IMR-90 (cell line): ENCODE data around the gene SIRT7. TPM values are rescaled to one million over a fixed set of nuclear protein-coding genes. Genes with fewer than 3 reads are reported as not detected.

ENCODE experiments used
- ATAC-seq: fragments of 200-7000 bp; cut with Tn5 transposase; 2 replicates; pipeline ENCODE4 v1.9.1; 2020; ENCODE audit warnings: low read depth, mild to moderate bottlenecking, moderate library complexity
- BruUV-seq: library from RNA; stranded (reverse); fragments of 400-500 nt; replicated peaks from 2 replicates; lab custom pipeline; 2021; lab: Mats Ljungman, UMichigan
- CTCF ChIA-PET: fragments of 300-600 bp; formaldehyde crosslinking; extraction: SDS; loops from one replicate; lab custom pipeline; 2021; ENCODE audit warnings: antibody characterized with exemption; lab: Yijun Ruan, JAX
- POLR2A ChIA-PET: fragments of 300-600 bp; sonication (Branson Sonifier 250); formaldehyde crosslinking; loops from one replicate; lab custom pipeline; 2022; ENCODE audit warnings: antibody characterized with exemption; ENCODE audit not compliant: unreplicated experiment; lab: Charles Lee
- DNase-seq: peaks from one replicate; pipeline ENCODE4 v3.0.0; 2013
- H2AFZ ChIP-seq: replicated peaks from 2 replicates; pipeline ENCODE3; 2013; ENCODE audit warnings: low read length, mild to moderate bottlenecking; ENCODE audit not compliant: poor library complexity
- H2AK5ac ChIP-seq: 2 replicates; pipeline ENCODE4 v1.6.1; 2013; ENCODE audit warnings: low read depth, low read length, inconsistent platforms
- H2AK9ac ChIP-seq: replicated peaks from 2 replicates; pipeline ENCODE3; 2013; ENCODE audit warnings: mild to moderate bottlenecking, low read depth, low read length, moderate library complexity; ENCODE audit not compliant: poor library complexity
- H2BK120ac ChIP-seq: 2 replicates; pipeline ENCODE4 v1.6.1; 2013; ENCODE audit warnings: low read depth, low read length, inconsistent platforms
- H2BK15ac ChIP-seq: 3 replicates; pipeline ENCODE4 v1.6.1; 2013; ENCODE audit warnings: low read depth, low read length, inconsistent platforms
- H2BK20ac ChIP-seq: 2 replicates; pipeline ENCODE4 v1.6.1; 2013; ENCODE audit warnings: low read depth, mild to moderate bottlenecking, inconsistent platforms, low read length, moderate library complexity
- H2BK5ac ChIP-seq: 2 replicates; pipeline ENCODE4 v1.6.1; 2013; ENCODE audit warnings: mild to moderate bottlenecking, low read depth, low read length, inconsistent platforms; ENCODE audit not compliant: poor library complexity, severe bottlenecking
- H3K14ac ChIP-seq: replicated peaks from 2 replicates; pipeline ENCODE4 v1.6.1; 2013; ENCODE audit warnings: low read depth, low read length, inconsistent platforms
- H3K18ac ChIP-seq: 2 replicates; pipeline ENCODE4 v1.6.1; 2013; ENCODE audit warnings: low read depth, low read length, control low read depth
- H3K23ac ChIP-seq: 2 replicates; pipeline ENCODE4 v1.6.1; 2013; ENCODE audit warnings: low read depth, low read length, inconsistent platforms
- H3K27ac ChIP-seq: 2 replicates; pipeline ENCODE4 v1.5.1; 2013; ENCODE audit warnings: mild to moderate bottlenecking, control low read depth, low read length; ENCODE audit not compliant: insufficient read depth
- H3K27me3 ChIP-seq: 2 replicates; pipeline ENCODE4 v1.6.1; 2013; ENCODE audit warnings: low read length; ENCODE audit not compliant: control insufficient read depth, insufficient read depth
- H3K36me3 ChIP-seq: 2 replicates; pipeline ENCODE4 v1.6.1; 2013; ENCODE audit warnings: low read length, mixed read lengths; ENCODE audit not compliant: control insufficient read depth, insufficient read depth
- H3K4ac ChIP-seq: 2 replicates; pipeline ENCODE4 v1.6.1; 2013; ENCODE audit warnings: low read depth, low read length, inconsistent platforms
- H3K4me1 ChIP-seq: 2 replicates; pipeline ENCODE4 v1.6.1; 2013; ENCODE audit warnings: low read length, mixed read lengths; ENCODE audit not compliant: control insufficient read depth, insufficient read depth
- H3K4me2 ChIP-seq: 2 replicates; pipeline ENCODE4 v1.6.1; 2013; ENCODE audit warnings: low read depth, mild to moderate bottlenecking, control low read depth, low read length, moderate library complexity
- H3K4me3 ChIP-seq: 2 replicates; pipeline ENCODE4 v1.5.1; 2013; ENCODE audit warnings: low read depth, mild to moderate bottlenecking, control low read depth, low read length, moderate library complexity; ENCODE audit not compliant: insufficient read depth
- H3K56ac ChIP-seq: 2 replicates; pipeline ENCODE4 v1.6.1; 2013; ENCODE audit warnings: low read length, inconsistent platforms; ENCODE audit not compliant: insufficient read depth; ENCODE audit errors: extremely low read depth
- H3K79me1 ChIP-seq, 2 experiments: 2 replicates each; pipeline ENCODE4 v1.6.1; 2013; ENCODE audit warnings: low read length in 2 of 2, inconsistent platforms in 1 of 2, low read depth in 1 of 2
- H3K9ac ChIP-seq: 2 replicates; pipeline ENCODE4 v1.6.1; 2013; ENCODE audit warnings: low read depth, low read length, control low read depth
- H3K9me1 ChIP-seq: 2 replicates; pipeline ENCODE4 v1.6.1; 2013; ENCODE audit warnings: low read length, inconsistent platforms; ENCODE audit not compliant: insufficient read depth
- H3K9me3 ChIP-seq: 2 replicates; pipeline ENCODE4 v1.6.1; 2013; ENCODE audit warnings: low read length; ENCODE audit not compliant: control insufficient read depth, insufficient read depth
- H4K20me1 ChIP-seq: 2 replicates; pipeline ENCODE4 v1.6.1; 2013; ENCODE audit warnings: low read length, inconsistent platforms; ENCODE audit not compliant: insufficient read depth
- H4K5ac ChIP-seq: 2 replicates; pipeline ENCODE4 v1.6.1; 2013; ENCODE audit warnings: mild to moderate bottlenecking, low read depth, low read length, control low read depth
- H4K8ac ChIP-seq, 2 experiments: 2 replicates each; pipeline ENCODE4 v1.6.1; 2013; ENCODE audit warnings: low read depth in 2 of 2, low read length in 2 of 2, control low read depth in 1 of 2, inconsistent platforms in 1 of 2
- H4K91ac ChIP-seq: 2 replicates; pipeline ENCODE4 v1.6.1; 2013; ENCODE audit warnings: low read depth, low read length, inconsistent platforms; ENCODE audit not compliant: insufficient read depth
- BHLHE40 ChIP-seq: fragments of 150-350 bp; IDR thresholded peaks from 2 replicates; pipeline ENCODE4 v1.6.1; 2016; ENCODE audit warnings: mild to moderate bottlenecking, low read depth, low read length
- WGBS, 2 experiments: methylation state at CpG; one replicate each; pipeline versions ENCODE4 v1.1.5 to v1.1.7; 2013; ENCODE audit warnings: missing lambda C conversion rate in 2 of 2; ENCODE audit not compliant: insufficient read length in 1 of 2; ENCODE audit errors: extremely low coverage in 2 of 2; 5-methylcytosine and 5-hydroxymethylcytosine counted together
- dilution Hi-C: fragments of 300-500 bp; cut with HindIII; formaldehyde crosslinking; loops from one replicate; pipeline ENCODE4 v1.14.3; 2018; ENCODE audit warnings: low sequenced_read_pairs; ENCODE audit not compliant: unreplicated experiment
- in situ Hi-C: fragments of 300-500 bp; cut with MboI; formaldehyde crosslinking; loops from 3 replicates; pipeline ENCODE4 v1.14.3; 2019; ENCODE audit warnings: low sequenced_read_pairs, inconsistent platforms, mixed read lengths
- intact Hi-C: fragments of 100-400 bp; cut with micrococcal nuclease; formaldehyde crosslinking; loops from 2 replicates; pipeline ENCODE4 v1.10.0; 2022
- polyA plus RNA-seq, 3 experiments: library from polyadenylated mRNA; depleted of rRNA; stranded (reverse); fragments of >200 nt; gene quantifications; 2 replicates each; pipeline ENCODE4 v1.2.3, GENCODE V29; 2012; ENCODE audit warnings: low replicate concordance in 1 of 3
- total RNA-seq: library from RNA; depleted of rRNA; stranded (reverse); fragments of >200 nt; gene quantifications from 2 replicates; pipeline ENCODE4 v1.2.3, GENCODE V29; 2012
- TF ChIP-seq, protein P1 (sequence below): fragments of 150-350 bp; IDR thresholded peaks from 2 replicates; pipeline ENCODE4 v1.6.1; 2017; ENCODE audit warnings: mild to moderate bottlenecking, antibody characterized with exemption, low read length, low read depth

Gene SIRT7
- total and polyA plus RNA-seq, 2 of the 4 experiments (the other 2 are of a cell fraction), result 14.5 to 19.8 TPM

DNA sequence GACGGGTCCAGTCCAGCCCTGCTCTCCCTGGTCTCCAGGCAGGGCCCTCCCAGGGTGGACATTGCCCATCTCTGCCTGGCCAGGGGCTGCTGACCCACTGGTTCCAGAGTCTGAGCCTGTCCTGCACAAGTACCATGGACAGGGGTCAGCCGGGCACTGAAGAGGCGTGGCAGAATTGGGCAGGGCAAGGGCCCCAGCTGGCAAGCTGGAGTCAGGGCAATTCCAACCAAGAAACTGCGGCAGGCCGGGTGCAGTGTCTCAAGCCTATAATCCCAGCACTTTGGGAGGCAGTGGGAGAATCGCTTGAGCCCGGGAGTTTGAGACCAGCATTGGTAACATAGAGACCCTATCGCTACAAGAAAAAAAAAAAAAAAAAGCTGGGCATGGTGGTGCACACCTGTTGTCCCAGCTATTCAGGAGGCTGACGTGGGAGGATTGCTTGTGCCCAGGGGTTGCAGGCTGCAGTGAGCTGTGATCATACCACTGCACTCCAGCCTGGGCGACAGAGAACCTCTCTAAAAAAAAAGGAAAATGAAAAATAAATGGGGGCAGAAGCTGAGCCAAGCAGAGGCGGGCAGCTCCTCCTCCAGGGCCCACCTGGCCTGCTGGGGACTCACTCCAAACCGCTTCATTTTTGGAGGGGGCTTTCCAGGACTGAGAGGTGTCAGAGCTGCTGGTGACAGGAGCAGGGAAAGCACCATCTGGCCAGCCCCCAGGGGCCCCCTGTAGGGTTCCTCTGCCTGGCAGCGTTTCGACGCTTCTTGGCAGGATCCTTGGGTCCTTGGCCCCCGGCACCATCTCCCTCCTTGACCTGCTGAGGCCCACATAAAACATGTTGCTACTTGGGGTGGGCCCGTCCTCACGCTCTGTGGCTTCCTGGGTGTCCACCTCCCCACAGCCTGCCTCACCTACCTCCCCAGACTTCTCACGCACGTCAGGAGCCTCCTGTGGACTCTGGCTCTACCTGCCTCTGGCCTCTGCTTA is 12.5 kb upstream of the SIRT7 start:
- WGBS, 2 experiments, result 65% methylated on average over 9 of the region's 20 CpGs; no CpG with 5 or more reads in 1 of the 2 experiments
- Histone ChIP-seq H4K91ac (no peak overlapping the region), H3K4ac (no peak overlapping the region), H3K4me3 (no peak overlapping the region), H3K18ac (no peak overlapping the region), H4K5ac (no peak overlapping the region), H3K27me3 (no peaks in the 10 kb centered on the region), H3K9ac (no peak overlapping the region), H4K8ac (no peak overlapping the region), H3K79me1 (peaks cover 13 to 41% of the 10 kb centered on the region in 2 experiments; a peak in 3 of 4 replicates), H3K9me3 (no peaks in the 10 kb centered on the region), H2BK120ac (no peak overlapping the region), H3K4me1 (peaks cover 11% of the 10 kb centered on the region), H2AFZ (no peak overlapping the region), H3K56ac (no peak overlapping the region), H2AK9ac (no peak overlapping the region), H3K27ac (no peak overlapping the region), H2BK5ac (no peak overlapping the region), H2BK15ac (no peak overlapping the region), H2AK5ac (no peak overlapping the region), H3K14ac (no peak overlapping the region), H3K36me3 (peaks cover 27% of the 10 kb centered on the region; the same call in 1 of the 2 replicates), H3K9me1 (peaks cover 13% of the 10 kb centered on the region), H2BK20ac (no peak overlapping the region), H3K23ac (no peak overlapping the region), H4K20me1 (peaks cover 23% of the 10 kb centered on the region), H3K4me2 (no peak overlapping the region)
- TF ChIP-seq, protein P1, sequence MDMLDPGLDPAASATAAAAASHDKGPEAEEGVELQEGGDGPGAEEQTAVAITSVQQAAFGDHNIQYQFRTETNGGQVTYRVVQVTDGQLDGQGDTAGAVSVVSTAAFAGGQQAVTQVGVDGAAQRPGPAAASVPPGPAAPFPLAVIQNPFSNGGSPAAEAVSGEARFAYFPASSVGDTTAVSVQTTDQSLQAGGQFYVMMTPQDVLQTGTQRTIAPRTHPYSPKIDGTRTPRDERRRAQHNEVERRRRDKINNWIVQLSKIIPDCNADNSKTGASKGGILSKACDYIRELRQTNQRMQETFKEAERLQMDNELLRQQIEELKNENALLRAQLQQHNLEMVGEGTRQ, result no peak
- no peak for TF ChIP-seq BHLHE40
- no peak for DNase-seq
- in situ Hi-C loops, result no loop called here
- dilution Hi-C loops, result no loop called here
- ChIA-PET CTCF (no interaction called here), POLR2A (no interaction called here)
- no TSS peak for BruUV-seq
- no peak for ATAC-seq
- intact Hi-C loops, result no loop called here
